Fibroblast of upper back skin (primary cell): ENCODE data around the gene NAPG.
"Not testable (repeated sequence)": the region's sequence is repeated elsewhere in the genome, so short reads cannot be mapped to it uniquely, and the experiment has no call there.

Source experiments
- DNase-seq: peaks from one replicate; pipeline ENCODE4 v3.0.0-alpha.2; 2013

NAPG gene

DNA sequence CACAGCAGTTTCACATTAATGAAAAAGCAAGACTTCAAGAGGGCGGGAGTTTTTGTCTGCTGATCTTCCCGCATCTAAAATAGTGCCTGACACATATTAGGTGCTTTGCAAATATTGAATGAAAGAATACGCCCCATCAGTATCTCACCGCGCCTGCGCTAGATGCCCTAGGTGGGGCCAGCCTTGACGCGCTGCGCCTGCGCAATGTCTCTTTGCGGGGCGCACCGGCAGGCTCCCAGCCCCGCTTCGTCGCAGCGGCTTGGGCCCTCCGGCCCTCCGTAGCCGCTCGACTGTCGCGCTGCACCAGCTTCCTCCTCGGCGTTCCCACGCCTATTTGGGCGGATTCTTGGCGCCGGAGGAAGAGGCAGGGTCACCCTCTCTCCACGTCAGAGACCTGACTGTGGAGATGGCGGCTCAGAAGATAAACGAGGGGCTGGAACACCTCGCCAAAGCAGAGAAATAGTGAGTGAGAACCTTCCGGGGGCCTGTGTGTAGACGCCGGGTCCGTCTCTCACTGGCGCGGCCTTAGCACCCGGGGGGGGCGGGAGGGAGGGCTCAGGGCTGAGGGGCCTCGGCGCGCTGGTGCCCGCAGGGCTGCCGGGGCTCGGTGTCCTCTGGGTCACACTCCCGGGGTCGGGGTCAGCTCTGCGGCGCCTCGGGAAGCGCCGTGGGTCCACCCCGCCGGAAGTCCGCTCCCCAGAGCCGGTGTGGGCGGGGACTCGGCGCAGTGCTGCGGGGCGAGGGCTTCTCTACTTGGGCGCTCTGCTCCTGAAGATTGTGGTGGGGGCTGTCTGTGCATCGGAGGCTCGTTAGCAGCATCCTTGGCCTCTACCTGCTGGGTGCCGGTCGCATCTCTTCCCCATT lies at the start of gene NAPG:
Gene NAPG, plus strand, starts transcription at position 331 of the 864 bp plus-strand sequence. Its CDS starts 76 bp downstream, at position 407.
- DNase-seq = peak; percentile 93

DNA sequence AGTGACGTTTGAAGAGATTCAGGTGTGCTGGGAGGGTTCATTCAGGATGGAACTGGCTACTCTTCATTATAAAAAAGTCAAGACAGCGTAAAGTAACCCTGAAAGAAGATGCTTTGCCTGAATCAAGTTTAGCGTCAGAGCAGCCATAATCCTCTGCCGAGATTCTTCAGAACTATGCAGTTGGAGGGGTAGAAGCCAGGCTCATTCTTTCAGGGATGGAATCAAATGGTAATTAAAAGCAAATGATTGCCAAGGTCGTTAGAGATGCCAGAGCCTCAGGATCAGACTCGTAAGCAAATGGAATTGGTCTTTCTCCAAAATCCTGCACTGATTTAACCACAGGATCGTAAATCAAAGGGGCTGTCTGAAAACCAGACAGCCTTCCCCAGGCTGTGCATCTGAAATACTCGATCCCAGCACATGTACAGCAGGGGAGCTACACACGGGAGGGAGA lies 49.5 kb upstream of the NAPG start:
- peak; percentile 98 for DNase-seq

DNA sequence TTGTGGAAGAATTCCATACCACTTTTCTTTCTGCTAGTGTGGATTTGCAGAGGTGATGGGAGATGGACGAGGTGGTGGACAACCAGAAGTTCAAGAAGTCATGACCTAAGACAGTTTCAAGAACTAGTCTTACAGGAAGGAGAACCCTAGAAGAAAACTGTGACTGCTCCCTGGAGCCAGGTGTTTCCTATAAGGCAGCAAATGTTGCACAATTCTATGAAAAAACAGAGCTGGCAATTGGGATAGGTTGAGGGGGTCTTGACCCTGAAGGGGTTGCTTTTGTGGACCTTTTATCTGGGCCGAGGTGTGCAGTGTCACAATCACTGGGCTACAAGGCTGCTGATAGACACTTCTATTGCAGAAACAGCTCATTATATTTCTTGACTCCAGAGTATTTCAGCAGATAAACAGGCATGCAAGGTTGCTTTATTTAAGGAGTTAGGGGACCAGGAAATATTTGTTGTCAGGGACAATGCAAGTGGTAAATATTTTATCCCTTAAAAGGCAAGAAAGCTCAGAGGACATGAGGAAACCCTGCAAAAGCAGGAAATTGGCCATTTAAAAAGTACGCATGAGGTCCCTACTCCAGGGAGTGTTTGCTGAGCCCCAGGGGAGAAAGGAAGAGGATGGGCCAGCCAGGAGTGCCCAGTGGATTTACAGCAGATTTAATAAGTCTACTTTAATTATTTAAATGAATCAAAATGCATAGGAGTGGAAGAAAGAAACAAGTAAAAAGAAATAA lies 48.5 kb upstream of the NAPG start:
- DNase-seq = no peak

DNA sequence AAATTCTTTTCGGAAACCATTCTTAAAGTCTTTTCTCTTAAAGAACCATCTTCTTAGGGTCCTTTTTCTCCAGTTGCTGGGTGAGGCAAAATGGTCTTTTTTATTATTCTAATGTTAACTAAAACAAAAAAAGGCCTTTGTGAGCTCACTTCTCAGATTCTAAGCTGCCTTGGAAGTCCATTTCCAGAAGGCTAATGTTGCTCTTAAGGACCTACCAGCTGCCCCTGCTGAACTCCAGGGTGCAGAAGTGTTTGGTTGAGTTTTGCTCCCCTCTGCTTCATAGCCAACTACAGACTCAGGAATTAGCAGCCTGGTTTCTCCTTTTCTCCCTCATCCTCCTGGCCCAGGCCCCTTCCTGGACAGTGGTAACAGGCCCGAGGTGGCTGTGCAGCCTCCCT lies 48.0 kb upstream of the NAPG start:
- DNase-seq = no peak

DNA sequence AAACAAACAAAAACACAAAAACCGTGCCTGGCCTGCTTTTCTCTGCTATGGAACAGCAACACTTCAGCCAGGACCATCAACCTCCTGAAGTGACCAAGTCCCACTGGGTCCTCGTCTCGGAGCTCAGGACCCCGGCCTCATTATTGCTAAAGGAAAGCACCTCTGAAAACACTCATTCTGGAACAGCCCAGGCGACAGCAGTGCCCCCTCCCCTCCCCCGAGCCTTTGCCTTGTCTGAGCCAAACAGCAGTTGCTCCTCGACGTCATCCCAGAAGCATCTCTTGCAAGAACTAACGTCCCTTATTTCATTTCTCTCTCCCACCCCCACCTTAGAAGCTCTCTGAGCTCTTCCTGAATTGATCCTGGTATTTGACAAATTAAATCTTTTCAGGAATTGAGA lies 44.0 kb upstream of the NAPG start:
- DNase-seq = no peak

GRCh38 chr18:10482363-10482984 lies 43.4 kb upstream of the NAPG start:
- DNase-seq = no peak

- DNase-seq = no peak
Measured at GRCh38 chr18:10482985-10483949, 42.6 kb upstream of the NAPG start.

DNA sequence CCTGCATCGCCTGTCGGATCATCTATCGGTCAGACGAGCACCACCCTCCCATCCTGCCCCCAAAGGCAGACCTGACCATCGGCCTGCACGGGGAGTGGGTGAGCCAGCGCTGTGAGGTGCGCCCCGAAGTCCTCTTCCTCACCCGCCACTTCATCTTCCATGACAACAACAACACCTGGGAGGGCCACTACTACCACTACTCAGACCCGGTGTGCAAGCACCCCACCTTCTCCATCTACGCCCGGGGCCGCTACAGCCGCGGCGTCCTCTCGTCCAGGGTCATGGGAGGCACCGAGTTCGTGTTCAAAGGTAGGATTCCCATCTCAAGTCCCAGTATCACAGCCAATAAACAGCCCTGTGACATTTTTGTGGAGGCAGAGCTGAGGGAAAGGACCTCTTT lies 40.4 kb upstream of the NAPG start:
- no peak for DNase-seq

DNA sequence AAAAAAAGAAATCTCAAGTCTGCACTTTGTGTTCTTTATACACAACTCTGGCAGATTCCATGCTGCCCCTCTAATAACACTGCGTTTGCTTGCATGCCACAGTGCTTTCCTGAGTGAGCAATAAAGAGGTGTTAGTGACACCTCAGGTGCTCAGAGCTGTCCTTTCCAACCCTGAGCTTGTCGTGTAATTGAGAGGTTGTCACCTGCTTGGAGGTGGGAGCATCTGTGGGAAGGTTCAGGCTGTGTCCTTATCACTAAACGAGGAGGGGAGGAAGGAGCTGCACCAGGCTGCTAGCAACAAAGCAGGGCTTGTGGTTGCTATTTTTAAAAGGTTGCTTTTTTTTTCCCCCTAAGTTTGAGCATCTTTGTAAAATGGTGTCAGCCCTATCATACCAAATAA lies 39.5 kb upstream of the NAPG start:
- DNase-seq = no peak

DNA sequence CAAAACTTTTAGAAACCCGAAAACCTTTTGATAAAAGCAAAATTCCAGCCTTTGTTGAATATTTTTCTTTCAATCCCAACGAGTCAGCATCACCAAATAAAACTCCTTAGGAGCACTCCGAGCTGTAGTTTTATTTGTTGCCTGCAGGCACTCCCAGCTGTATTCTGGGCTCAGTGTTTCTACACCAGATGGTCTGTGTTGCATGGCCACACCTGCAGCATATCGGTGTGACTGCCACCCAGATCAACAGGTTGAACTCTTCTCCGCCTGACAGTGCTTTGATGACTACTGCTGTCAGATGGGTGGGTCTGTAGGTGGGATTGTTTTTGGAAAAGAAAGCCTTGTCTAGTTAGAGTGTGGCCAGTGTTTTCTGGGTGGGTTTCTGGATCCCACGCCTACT lies 38.7 kb upstream of the NAPG start:
- DNase-seq = no peak

GRCh38 chr18:10488017-10488416 lies 37.8 kb upstream of the NAPG start:
- DNase-seq = peak; percentile 37

DNA sequence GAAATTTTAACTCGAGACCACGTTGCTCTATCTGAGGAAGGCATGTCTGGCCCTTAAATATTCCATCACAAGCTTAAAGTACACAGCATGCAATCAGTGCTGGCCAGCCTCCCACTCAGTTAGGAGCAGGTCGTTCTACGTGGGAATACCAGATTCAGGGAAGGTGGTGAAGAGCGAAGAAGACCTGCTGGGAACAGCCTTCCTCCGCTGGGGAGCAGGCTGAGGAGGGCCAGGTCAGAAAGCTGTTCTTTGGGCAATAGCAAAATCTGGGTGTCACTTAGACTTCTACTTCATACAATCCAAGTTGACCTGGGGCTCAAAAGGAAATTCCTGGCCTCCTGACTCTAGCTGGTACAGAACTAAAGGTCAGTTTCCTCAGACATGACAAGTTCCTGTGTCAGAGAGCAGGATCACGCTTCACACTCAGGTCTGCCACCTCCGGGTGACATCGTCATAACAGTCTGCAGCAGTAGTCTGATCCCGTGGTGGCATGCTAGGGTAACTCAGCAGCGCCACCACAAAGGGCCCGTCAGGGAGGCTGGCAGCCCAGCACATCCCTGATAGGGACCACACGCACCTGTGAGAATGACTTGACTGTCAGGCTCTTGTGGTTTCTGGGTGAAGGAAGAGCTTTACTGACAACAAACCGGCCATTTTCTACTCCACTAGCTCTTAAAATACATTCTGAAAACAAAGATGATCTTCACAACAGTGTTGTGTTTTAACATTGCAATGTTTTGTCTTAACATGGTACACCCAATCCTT lies 35.2 kb upstream of the NAPG start:
- DNase-seq = no peak

DNA sequence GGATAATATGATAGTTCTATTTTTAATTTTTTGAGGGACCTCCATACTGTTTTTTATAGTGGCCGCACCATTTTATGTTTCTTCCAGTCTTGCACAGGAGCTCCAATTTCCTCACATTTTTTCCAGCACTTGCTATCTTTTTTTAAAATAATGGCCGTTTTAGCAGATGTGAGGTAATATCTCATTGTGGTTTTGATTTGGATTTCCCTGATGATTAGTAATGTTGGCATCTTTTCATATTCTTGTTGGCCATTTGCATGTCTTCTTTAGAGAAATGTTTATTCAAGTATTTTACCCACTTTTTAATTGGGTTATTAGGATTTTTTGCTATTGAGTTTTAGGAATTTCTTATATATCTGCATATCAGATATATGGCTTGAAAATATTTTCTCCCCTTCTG lies 29.9 kb upstream of the NAPG start:
- DNase-seq = peak; percentile 17

DNA sequence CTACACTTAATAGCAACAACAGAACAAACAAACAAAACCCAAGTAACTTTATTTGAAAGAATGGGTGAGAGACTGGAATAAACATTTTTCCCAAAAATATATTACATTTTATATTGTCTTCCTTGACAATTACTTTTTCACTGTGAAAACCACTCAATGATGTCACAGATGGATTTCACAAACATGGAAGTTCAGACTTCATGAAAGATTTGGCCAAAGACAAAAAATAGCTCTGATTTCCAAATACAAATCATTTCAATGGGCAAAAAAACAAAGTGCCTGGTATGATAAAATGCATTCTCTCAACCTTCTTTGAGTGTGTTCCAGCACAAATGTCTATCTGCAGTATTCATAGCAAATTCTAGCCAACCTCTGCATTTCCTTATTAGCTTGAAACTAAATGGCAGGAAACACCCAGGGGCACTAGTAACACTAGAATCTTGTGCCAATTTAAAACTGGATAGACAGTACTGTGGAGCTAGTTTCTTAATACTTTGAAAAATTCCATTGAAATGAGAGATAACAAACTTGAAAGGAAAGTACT lies 28.5 kb upstream of the NAPG start:
- peak; percentile 18 for DNase-seq

DNA sequence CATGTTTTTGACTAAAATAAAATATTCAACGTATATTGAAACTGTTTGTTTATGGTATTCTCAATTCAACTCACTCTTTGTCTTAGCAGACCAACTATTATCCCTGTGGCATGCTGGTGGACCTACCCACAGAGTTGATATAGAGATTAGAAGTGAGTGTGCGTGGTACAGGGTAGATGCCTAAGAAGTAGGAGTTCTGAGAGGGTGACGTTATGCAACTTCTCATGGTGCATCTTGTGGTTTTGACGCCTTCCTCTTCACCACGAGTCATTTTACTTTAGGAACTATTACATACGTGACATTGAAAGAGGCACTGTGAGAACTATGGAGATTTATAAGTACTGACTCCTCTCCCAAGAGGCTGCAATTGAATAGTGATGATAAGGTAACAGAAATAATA lies 26.6 kb upstream of the NAPG start:
- DNase-seq = peak; percentile 17

DNA sequence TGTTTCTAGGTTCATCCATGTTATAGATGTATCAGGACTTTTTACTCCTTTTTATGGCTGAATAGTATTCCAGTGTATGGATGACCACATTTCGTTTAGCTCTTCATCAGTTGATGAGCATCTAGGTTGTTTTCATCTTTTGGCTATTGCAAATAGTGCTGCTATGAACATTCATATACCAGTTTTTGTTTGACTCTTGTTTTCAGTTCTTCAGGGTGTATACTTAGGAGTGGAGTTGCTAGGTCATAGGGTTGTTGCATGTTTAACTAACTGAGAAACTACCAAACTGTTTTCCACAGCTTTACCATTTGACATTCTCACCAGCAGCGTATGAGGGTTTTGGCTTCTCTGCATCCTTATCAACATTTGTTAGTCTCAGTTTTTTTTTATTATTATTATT lies 25.8 kb upstream of the NAPG start:
- no peak for DNase-seq

DNA sequence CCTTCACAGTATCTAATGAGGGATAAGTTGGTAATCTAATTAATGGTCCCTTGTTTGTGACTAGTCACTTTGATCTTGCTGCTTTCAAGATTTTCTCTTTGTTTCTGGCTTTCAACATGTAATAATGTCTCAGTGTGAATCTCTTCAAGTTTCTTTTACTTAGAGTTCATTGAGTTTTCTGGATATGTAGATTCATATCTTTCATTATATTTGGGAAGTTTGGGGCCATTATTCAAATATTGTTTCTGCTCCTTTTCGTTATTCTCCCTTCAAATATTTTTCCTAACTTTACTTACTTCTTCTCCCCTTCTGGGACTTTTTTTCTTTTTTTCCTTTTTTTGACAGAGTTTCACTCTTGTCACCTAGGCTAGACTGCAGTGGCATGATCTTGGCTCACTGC lies 21.1 kb upstream of the NAPG start:
- DNase-seq = no peak

- DNase-seq = not testable (repeated sequence)
Measured at GRCh38 chr18:10505892-10506291, 19.9 kb upstream of the NAPG start.

DNA sequence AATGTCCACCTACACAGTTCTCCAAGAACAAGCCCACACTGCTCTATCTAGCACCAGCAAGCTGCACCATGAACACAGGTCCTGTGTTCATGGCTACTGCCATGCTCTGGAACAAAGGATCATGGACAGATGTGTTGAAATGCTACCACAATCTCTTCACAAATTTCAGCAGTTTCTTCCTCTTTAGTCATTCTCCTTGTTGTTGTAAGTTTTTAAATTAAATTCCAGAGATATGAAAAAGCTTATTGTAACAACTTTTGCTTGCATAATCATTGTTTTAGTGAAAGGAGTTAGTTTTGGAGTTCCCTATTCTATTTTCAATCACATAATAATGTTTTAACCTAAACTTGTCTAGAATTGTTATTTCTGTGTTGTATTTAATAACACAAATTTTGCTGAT lies 17.2 kb upstream of the NAPG start:
- no peak for DNase-seq

DNA sequence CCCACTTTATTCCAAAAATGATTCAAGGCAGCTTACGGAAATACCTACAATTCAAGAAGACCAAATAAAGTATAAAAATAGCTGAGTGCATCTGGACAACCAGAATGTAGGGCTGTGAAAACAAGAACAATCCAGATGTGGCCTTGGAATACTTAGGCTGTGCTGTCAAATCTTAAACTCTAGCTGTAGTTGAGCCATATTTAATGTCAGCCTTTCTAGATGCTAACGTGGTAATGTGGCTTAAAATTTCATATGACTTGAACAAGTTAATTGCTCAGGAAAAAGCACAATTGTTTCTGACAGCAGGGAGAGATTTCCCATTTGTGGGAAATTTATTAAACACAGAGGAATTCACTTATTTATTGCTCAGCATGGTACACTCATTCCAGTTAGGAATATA lies 14.6 kb upstream of the NAPG start:
- DNase-seq = no peak

DNA sequence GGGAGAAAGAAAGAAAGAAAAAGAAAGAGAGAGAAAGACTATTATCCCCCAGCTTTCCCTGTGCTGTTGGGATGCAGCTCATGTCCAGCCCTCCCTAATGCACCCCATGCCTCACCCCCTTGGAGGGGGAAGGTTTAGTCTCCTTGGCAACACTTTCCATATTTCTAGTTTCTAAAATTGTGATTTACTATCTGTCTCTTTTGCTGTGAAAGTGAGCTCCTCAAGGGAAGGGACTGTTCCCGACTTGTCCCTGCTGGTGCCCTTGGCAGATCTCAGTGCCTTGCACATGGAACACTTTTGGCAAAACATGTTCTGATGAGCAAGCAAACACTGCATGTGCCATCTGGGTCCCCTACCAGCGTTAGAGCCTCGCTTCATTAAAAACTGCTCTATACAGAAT lies 11.7 kb upstream of the NAPG start:
- DNase-seq = no peak
